ENCODE results near the gene TIMP2. TPM values are rescaled to one million over a fixed set of nuclear protein-coding genes. Genes with fewer than 3 reads are reported as not detected.

TIMP2 gene
- total RNA-seq, 1 experiment from 2014 or later = 24.8 TPM

DNA sequence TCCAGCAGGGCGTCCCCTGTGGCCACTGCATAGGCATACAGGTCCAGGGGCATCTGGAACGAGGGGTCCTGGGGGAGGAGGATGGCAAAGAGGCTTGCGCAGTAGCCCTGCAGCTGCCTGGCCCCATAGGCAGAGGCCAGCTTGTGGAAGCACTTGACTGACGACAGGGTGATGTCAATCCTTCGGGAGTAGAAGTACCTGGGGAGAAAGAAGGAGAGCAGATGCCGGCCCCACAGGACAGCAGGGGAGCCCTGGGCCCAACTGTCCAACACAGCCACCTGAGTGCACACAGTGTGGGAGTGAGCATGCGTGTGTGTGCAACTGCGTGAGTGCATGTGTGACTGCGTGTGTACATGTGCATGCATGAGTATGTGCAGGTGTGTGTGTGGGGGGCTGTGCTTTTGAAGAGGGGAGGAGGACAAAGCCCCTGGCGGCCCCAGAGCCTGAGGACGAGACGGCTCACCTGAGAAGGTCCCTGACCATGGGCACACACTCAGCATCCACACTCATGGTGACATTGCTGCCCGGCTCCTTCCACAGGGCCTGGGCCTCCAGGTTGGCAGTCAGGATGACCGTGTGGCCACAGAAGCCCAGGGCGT, 47.4 kb upstream of the TIMP2 start:
- TF ChIP-seq, protein P1, sequence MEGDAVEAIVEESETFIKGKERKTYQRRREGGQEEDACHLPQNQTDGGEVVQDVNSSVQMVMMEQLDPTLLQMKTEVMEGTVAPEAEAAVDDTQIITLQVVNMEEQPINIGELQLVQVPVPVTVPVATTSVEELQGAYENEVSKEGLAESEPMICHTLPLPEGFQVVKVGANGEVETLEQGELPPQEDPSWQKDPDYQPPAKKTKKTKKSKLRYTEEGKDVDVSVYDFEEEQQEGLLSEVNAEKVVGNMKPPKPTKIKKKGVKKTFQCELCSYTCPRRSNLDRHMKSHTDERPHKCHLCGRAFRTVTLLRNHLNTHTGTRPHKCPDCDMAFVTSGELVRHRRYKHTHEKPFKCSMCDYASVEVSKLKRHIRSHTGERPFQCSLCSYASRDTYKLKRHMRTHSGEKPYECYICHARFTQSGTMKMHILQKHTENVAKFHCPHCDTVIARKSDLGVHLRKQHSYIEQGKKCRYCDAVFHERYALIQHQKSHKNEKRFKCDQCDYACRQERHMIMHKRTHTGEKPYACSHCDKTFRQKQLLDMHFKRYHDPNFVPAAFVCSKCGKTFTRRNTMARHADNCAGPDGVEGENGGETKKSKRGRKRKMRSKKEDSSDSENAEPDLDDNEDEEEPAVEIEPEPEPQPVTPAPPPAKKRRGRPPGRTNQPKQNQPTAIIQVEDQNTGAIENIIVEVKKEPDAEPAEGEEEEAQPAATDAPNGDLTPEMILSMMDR (IDR thresholded peaks at IDR 0.05; ENCODE audit: unreplicated experiment) = no peak
- no peak overlapping the region for H3K4me3 Mint-ChIP-seq (ENCODE audit: unreplicated experiment)
- intact Hi-C loops (cut with micrococcal nuclease) = no loop called here
- no TSS peak for BruUV-seq (replicated peaks)
- H3K27ac Mint-ChIP-seq (ENCODE audit: low read depth, unreplicated experiment) = no peak overlapping the region
- POLR2A ChIA-PET = interaction anchor here (0.7 to 2.5 kb wide), 4 partner anchors 107 to 134 kb away, joined by 3 to 11 read pairs (median 6); no protein-coding TSS in a partner anchor
- DNase-seq (ENCODE audit: unreplicated experiment) = no peak
- CTCF ChIA-PET = interaction anchor here (1.0 to 6.6 kb wide), 11 partner anchors 8 to 131 kb away, joined by 3 to 126 read pairs (median 5); no protein-coding TSS in a partner anchor
- H3K4me1 Mint-ChIP-seq (ENCODE audit: insufficient read depth, unreplicated experiment) = peaks cover 11% of the 10 kb centered on the region
- no peaks in the 10 kb centered on the region for H3K9me3 Mint-ChIP-seq (ENCODE audit: unreplicated experiment)
- peaks cover 31% of the 10 kb centered on the region for H3K36me3 Mint-ChIP-seq (ENCODE audit: insufficient read depth, unreplicated experiment)
- H3K27me3 Mint-ChIP-seq (ENCODE audit: insufficient read depth, unreplicated experiment) = no peaks in the 10 kb centered on the region

DNA sequence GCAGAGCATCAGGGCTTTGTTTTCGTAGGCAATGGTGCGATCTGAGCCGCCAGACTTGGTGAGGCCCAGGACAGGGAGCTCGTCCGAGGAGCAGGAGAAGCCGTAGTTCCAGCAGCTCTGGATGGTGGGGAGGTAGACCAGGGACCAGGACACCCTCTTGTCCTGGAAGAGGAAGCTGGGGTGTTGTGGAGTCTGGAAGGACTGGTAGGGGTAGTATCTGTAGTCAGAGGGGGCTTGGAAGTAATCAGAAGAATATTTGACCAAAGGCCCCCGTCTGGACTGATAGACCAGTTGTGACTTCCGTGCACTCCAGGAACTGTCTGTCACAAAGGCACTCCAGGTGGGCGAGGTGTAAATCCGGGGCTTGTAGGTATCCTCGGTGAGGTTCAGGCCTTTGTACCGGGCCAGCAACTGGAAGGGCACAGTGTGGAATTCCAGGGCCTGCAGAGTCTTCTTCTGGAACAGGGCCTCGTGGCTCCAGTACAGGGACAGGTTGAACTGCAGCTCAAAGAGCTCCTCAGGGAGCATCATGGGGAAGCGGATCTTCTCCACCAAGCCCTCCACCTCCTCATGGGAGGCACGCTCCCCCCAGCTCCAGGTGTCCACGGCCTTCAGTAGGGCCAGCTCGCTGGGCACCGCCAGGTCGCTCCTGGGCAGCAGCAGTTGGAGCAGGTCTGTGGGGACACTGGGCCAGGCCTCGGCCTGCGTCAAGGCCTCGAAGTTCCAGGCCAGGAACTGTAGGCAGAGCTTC, 46.7 kb upstream of the TIMP2 start:
- no peaks in the 10 kb centered on the region for H3K9me3 Mint-ChIP-seq (ENCODE audit: unreplicated experiment)
- CTCF ChIA-PET = interaction anchor here (0.5 to 6.6 kb wide), 28 partner anchors 9 to 890 kb away, joined by 3 to 126 read pairs (median 5); no protein-coding TSS in a partner anchor
- no peak for DNase-seq (ENCODE audit: unreplicated experiment)
- H3K27me3 Mint-ChIP-seq (ENCODE audit: insufficient read depth, unreplicated experiment) = no peaks in the 10 kb centered on the region
- TF ChIP-seq, protein P1 (IDR thresholded peaks at IDR 0.05; ENCODE audit: unreplicated experiment) = no peak
- POLR2A ChIA-PET = interaction anchor here (0.6 to 2.5 kb wide), 5 partner anchors 57 to 132 kb away, joined by 3 to 11 read pairs (median 4); no protein-coding TSS in a partner anchor
- H3K36me3 Mint-ChIP-seq (ENCODE audit: insufficient read depth, unreplicated experiment) = peaks cover 31% of the 10 kb centered on the region
- intact Hi-C loops (cut with micrococcal nuclease) = loop anchor here (1.0 to 2.0 kb wide), 3 partner anchors 89 to 475 kb away; no protein-coding TSS in a partner anchor
- H3K27ac Mint-ChIP-seq (ENCODE audit: low read depth, unreplicated experiment) = no peak overlapping the region
- H3K4me3 Mint-ChIP-seq (ENCODE audit: unreplicated experiment) = no peak overlapping the region
- peaks cover 8% of the 10 kb centered on the region for H3K4me1 Mint-ChIP-seq (ENCODE audit: insufficient read depth, unreplicated experiment)
- BruUV-seq (replicated peaks) = no TSS peak

DNA sequence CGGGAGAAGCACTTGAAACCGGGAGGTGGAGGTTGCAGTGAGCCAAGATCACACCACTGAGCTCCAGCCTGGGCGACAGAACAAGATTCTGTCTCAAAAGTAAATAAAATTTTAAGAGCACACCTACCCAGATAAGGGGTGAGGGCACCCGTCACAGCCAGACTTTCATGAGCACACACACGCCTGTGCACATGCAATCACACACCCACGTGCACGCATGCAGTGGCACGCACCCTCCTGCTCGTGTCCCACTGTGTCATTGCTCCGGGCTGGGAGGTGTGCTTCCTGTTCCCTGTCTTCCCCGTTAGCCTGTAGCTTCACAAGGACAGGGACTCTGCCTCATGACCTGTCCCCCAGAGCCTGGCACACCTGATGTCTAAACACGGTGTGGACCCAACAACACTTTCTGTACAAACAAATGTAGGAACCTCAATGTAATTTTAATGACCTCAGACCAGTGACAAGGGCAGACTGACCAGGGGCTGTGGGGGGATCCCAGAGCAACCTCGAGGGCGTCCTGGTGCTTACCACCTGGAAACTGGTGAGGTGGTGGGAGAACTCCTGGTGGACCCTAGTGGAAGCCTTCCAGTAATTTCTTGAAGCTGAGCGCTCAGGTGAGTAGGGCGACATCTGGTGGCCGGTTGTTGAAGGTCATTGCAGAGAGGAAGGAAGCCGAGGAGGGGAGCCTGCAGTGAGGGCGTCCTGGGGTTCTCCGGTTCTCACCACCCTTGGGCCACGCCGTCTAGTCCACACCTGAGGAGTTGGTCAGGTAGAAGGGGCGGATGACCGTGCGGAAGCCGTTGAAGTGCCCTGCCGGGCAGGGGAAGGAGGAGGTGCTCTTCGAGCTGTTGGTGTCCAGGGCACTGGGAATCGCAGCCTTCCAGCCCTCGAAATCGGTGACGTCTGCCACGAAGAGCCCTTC, 45.9 kb upstream of the TIMP2 start:
- TF ChIP-seq, protein P1 (IDR thresholded peaks at IDR 0.05; ENCODE audit: unreplicated experiment) = peak; percentile 83
- no peaks in the 10 kb centered on the region for H3K9me3 Mint-ChIP-seq (ENCODE audit: unreplicated experiment)
- no peak overlapping the region for H3K4me3 Mint-ChIP-seq (ENCODE audit: unreplicated experiment)
- CTCF ChIA-PET = interaction anchor here (0.5 to 6.6 kb wide), 40 partner anchors 8 to 891 kb away, joined by 3 to 126 read pairs (median 4); partner anchors contain the start of gene LGALS3BP
- H3K36me3 Mint-ChIP-seq (ENCODE audit: insufficient read depth, unreplicated experiment) = peaks cover 29% of the 10 kb centered on the region
- TSS peak; percentile 51 for BruUV-seq (replicated peaks)
- intact Hi-C loops (cut with micrococcal nuclease) = loop anchor here (1.0 to 2.0 kb wide), 3 partner anchors 88 to 474 kb away; no protein-coding TSS in a partner anchor
- no peaks in the 10 kb centered on the region for H3K27me3 Mint-ChIP-seq (ENCODE audit: insufficient read depth, unreplicated experiment)
- H3K27ac Mint-ChIP-seq (ENCODE audit: low read depth, unreplicated experiment) = no peak overlapping the region
- H3K4me1 Mint-ChIP-seq (ENCODE audit: insufficient read depth, unreplicated experiment) = peaks cover 8% of the 10 kb centered on the region
- peak; percentile 72 for DNase-seq (ENCODE audit: unreplicated experiment)
- POLR2A ChIA-PET = interaction anchor here (0.6 to 2.5 kb wide), 7 partner anchors 18 to 131 kb away, joined by 3 to 11 read pairs (median 4); no protein-coding TSS in a partner anchor

Measured in MCF 10A (cell line).